Stimulated activated naive CD8-positive, alpha-beta T cell treated with anti-CD3 and anti-CD28 coated beads, Interleukin-15, amount 100 ng/mL, for 72 hours (primary cell): Measurements from ENCODE around the gene SRSF4.

ENCODE experiments used
- ATAC-seq: fragments of 150-1000 bp; cut with Tn5 transposase; 2 replicates; pipeline ENCODE4 v1.10.0; 2021; ENCODE audit warnings: mild to moderate bottlenecking, moderate library complexity
- DNase-seq, 2 donors: peaks; one replicate each; pipeline ENCODE4 v3.0.0; 2021 to 2022
- H3K27ac Mint-ChIP-seq, 2 donors: one replicate each; pipeline ENCODE4 v1.8.0; 2022; ENCODE audit warnings: mild to moderate bottlenecking in 2 of 2, mixed read lengths in 2 of 2, moderate library complexity in 2 of 2
- H3K27me3 Mint-ChIP-seq: one replicate; pipeline ENCODE4 v1.8.0; 2022; ENCODE audit warnings: mixed read lengths
- H3K4me1 Mint-ChIP-seq: one replicate; pipeline ENCODE4 v1.8.0; 2022; ENCODE audit warnings: mild to moderate bottlenecking, mixed read lengths
- H3K4me3 Mint-ChIP-seq, 2 donors: one replicate each; pipeline ENCODE4 v1.8.0; 2022; ENCODE audit warnings: mild to moderate bottlenecking in 2 of 2, mixed read lengths in 2 of 2, moderate library complexity in 1 of 2
- H3K9me3 Mint-ChIP-seq, 2 donors: one replicate each; pipeline ENCODE4 v1.8.0; 2022; ENCODE audit warnings: mixed read lengths in 2 of 2

Gene SRSF4

DNA sequence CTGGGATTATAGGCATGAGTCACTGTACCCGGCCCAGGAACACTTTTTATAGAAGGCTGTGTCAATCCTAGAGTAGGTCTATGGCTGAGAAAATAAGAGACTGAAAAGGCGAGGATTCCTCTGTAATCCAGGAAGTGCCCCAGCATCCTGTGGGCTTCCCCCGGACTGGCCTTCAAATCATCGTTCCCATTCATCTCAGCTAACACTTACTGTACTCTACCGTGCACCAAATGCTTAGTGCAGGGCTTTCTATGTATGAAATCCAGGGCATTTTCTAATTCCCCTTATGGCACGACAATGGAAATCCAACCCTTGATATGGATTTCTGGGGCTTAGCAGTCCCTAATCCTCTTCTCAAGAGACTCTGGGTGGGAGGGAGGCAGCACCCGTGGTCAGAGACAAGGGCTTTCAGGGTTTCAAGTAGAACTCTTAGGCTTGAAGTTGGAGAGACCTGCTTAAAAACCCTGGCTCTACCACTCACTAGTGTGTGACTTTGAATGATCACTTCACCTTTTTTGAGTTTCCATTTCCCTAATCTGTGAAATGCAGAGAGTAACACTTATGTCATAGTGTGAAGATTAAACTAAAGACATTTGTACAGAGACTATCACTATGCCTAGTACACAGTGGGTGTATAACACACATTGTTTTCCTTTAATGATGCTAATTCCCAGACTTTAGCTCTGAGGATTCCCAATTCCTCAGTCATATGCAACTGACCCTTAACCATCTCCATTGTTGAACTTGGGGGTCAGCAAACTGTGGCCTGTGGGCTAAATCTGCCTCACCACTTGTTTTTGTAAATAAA is 28.8 kb upstream of the SRSF4 start:
- Mint-ChIP-seq H3K27ac (no peak overlapping the region), H3K4me3 (no peak overlapping the region), H3K4me1 (no peaks in the 10 kb centered on the region), H3K27me3 (no peaks in the 10 kb centered on the region), H3K9me3 (no peaks in the 10 kb centered on the region)
- ATAC-seq (no peak), DNase-seq (no peak)

- Mint-ChIP-seq H3K4me3 (no peak overlapping the region), H3K4me1 (no peaks in the 10 kb centered on the region), H3K27me3 (no peaks in the 10 kb centered on the region), H3K27ac (peak overlapping the region; percentile 1 to 15), H3K9me3 (no peaks in the 10 kb centered on the region)
- DNase-seq: no peak
- no peak for ATAC-seq
Observed at GRCh38 chr1:29209173-29209572, 27.5 kb upstream of the SRSF4 start.

GRCh38 chr1:29208442-29208841 is 26.7 kb upstream of the SRSF4 start:
- DNase-seq (no peak), ATAC-seq (no peak)
- Mint-ChIP-seq H3K9me3 (no peaks in the 10 kb centered on the region), H3K27ac (peak overlapping the region; percentile 15 to 58), H3K27me3 (no peaks in the 10 kb centered on the region), H3K4me3 (no peak overlapping the region), H3K4me1 (no peaks in the 10 kb centered on the region)

GRCh38 chr1:29202584-29203340 is 21.1 kb upstream of the SRSF4 start:
- Mint-ChIP-seq H3K27ac (no peak overlapping the region), H3K9me3 (no peaks in the 10 kb centered on the region), H3K4me3 (no peak overlapping the region), H3K4me1 (peaks cover 18% of the 10 kb centered on the region), H3K27me3 (no peaks in the 10 kb centered on the region)
- DNase-seq (peak; percentile 85), ATAC-seq (peak; percentile 95)

GRCh38 chr1:29202053-29202452 is 20.4 kb upstream of the SRSF4 start:
- Mint-ChIP-seq H3K27ac (no peak overlapping the region), H3K4me1 (peaks cover 18% of the 10 kb centered on the region), H3K27me3 (no peaks in the 10 kb centered on the region), H3K4me3 (no peak overlapping the region), H3K9me3 (no peaks in the 10 kb centered on the region)
- ATAC-seq (no peak), DNase-seq (no peak)

GRCh38 chr1:29201595-29202051 is 19.9 kb upstream of the SRSF4 start:
- DNase-seq (no peak), ATAC-seq (no peak)
- Mint-ChIP-seq H3K9me3 (no peaks in the 10 kb centered on the region), H3K4me1 (peaks cover 18% of the 10 kb centered on the region), H3K27me3 (no peaks in the 10 kb centered on the region), H3K27ac (no peak overlapping the region), H3K4me3 (no peak overlapping the region)

DNA sequence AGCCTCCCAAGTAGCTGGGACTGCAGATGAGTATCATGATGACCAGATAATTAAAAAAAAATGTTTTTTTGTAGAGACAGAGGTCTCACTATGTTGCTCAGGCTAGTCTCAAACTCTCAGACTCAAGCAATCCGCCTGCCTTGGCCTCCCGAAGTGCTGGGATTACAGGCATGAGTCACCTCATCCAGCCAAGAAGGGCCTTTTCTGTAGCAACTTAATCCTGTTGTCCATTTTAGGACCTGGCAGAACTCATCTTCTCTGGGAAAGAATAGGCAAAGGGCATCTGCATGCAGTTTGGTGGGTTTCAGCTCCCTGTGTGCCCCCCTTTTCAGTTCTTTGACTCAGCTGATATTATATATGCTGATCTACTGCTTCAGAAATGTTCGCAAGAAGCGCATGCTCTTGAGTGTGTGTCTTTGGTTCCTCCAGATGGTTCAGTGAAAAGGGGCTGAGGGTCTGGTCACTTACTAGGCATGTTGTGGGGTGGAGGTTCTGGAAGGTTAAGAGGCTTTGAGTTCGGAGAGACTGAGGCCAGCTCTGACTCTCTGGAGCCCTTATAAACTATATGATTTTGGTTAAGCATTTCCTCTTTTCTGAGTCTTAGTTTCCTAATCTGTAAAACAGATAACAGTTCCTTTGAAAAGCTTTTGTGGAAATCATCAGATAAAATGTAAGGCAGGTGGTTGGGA is 19.4 kb upstream of the SRSF4 start:
- Mint-ChIP-seq H3K27me3 (no peaks in the 10 kb centered on the region), H3K27ac (no peak overlapping the region), H3K4me1 (peaks cover 18% of the 10 kb centered on the region), H3K9me3 (no peaks in the 10 kb centered on the region), H3K4me3 (no peak overlapping the region)
- DNase-seq (no peak), ATAC-seq (no peak)

DNA sequence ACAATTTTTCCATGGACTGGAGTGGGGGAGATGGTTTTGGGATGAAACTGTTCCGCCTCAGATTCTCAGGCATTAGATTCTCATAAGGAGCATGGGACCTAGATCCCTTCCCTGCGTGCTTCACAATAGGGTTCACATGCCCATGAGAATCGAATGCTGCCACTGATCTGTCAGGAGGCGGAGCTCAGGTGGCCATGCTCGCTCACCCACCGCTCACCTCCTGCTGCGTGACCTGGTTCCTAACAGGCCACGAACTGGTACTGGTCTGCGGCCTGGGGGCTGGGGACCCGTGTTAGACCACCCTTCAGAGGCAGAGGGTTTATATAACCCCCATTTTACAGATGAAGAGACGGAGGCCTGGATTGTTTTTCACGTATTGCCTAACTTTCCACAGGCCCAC is 16.3 kb upstream of the SRSF4 start:
- no peaks in the 10 kb centered on the region for H3K9me3 Mint-ChIP-seq
- peak overlapping the region in 1 of 2 donors; percentile 86 for H3K27ac Mint-ChIP-seq
- H3K4me1 Mint-ChIP-seq: peaks cover 17% of the 10 kb centered on the region
- H3K4me3 Mint-ChIP-seq: no peak overlapping the region
- DNase-seq: no peak
- no peak for ATAC-seq
- no peaks in the 10 kb centered on the region for H3K27me3 Mint-ChIP-seq

GRCh38 chr1:29197590-29197924 is 15.9 kb upstream of the SRSF4 start:
- peak; percentile 21 to 28 for DNase-seq
- Mint-ChIP-seq H3K27ac (no peak overlapping the region), H3K27me3 (no peaks in the 10 kb centered on the region), H3K4me1 (peaks cover 13% of the 10 kb centered on the region), H3K9me3 (no peaks in the 10 kb centered on the region), H3K4me3 (no peak overlapping the region)
- peak; percentile 94 for ATAC-seq

DNA sequence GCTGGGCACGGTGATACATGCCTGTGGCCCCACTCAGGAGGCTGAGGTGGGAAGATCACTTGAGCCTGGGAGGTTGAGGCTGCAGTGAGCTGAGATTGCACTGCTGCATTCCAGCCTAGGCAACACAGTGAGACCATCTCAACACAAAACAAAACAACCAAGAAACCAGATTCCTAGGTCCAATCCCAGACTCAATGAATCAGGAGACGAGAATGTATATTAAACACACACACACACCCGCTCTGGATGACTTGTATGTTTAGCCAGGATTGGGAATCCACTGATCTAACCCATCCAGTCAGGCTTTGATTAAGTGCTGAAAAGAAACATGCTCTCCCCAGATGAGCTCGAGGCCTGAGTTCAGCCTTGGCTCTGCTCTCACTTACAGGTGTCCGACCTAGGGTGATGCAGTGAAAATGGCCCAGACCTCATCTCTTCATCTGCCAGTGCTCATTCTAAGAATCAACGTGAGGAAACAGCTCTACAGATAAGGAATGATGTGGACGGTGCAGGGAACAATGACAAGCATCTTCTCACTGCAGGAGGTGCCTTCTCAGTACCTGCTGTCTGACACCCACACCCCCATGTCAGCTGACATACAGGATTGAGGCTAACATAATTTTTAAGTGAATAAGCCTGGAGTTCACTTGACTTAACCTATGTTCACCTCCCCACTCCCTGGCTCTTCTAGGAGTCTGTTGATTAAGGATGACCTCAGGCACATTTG is 15.3 kb upstream of the SRSF4 start:
- no peak overlapping the region for H3K27ac Mint-ChIP-seq
- DNase-seq (no peak), ATAC-seq (no peak)

GRCh38 chr1:29195881-29196291 is 14.2 kb upstream of the SRSF4 start:
- no peak overlapping the region for H3K27ac Mint-ChIP-seq
- no peak overlapping the region for H3K4me3 Mint-ChIP-seq
- DNase-seq: no peak
- no peaks in the 10 kb centered on the region for H3K4me1 Mint-ChIP-seq
- no peaks in the 10 kb centered on the region for H3K9me3 Mint-ChIP-seq
- ATAC-seq: no peak
- no peaks in the 10 kb centered on the region for H3K27me3 Mint-ChIP-seq

More for the DNA sequence above, 15.3 kb upstream of the SRSF4 start:
- Mint-ChIP-seq H3K27me3 (no peaks in the 10 kb centered on the region), H3K9me3 (no peaks in the 10 kb centered on the region), H3K4me3 (no peak overlapping the region), H3K4me1 (peaks cover 7% of the 10 kb centered on the region)

- H3K4me1 Mint-ChIP-seq: no peaks in the 10 kb centered on the region
- no peaks in the 10 kb centered on the region for H3K9me3 Mint-ChIP-seq
- DNase-seq: no peak
- H3K27ac Mint-ChIP-seq: peak overlapping the region in 1 of 2 donors; percentile 95
- H3K27me3 Mint-ChIP-seq: no peaks in the 10 kb centered on the region
- H3K4me3 Mint-ChIP-seq: no peak overlapping the region
- ATAC-seq: no peak
Observed at GRCh38 chr1:29193879-29194455, 12.3 kb upstream of the SRSF4 start.

DNA sequence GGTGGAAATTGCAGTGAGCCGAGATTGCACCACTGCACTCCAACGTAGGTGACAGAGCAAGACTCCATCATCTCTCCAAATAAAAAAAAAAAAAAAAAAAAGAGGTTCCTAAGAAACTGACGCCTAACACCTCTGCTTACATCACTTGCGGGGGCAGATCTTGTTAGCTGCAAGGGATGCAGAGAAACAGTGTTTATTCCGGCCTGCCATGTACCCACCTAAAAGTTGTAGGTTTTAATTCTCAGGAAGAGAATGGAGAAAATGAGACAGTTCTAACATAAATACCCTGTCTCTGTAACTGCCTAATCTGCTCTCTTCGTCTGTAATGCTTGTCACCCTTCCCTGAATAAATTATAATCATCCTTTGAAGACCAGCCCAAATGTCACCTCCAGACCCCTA is 9.0 kb upstream of the SRSF4 start:
- ATAC-seq: no peak
- Mint-ChIP-seq H3K4me1 (no peaks in the 10 kb centered on the region), H3K27me3 (no peaks in the 10 kb centered on the region), H3K4me3 (no peak overlapping the region), H3K9me3 (no peaks in the 10 kb centered on the region), H3K27ac (no peak overlapping the region)
- no peak for DNase-seq

DNA sequence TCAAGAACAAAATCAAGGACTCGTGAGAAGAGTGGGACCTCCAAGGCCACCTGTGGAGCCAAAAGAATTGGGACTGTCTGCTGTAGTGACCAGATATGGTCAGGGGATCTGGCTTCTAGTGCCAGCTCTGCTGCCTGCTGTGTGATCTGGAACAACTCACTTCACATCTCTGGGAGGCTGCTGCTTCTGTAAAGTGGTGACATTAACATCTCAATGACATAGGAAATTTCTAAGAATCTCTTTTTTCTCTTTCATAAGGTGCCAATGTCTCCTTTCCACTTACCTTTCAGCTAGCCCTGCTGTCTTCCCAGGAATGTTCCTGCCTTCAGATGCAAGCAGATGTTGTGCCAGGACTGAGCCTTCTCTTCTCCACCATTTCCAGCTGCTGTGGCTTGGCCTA is 5.0 kb upstream of the SRSF4 start:
- H3K27me3 Mint-ChIP-seq: no peaks in the 10 kb centered on the region
- H3K9me3 Mint-ChIP-seq: no peaks in the 10 kb centered on the region
- no peak for DNase-seq
- H3K27ac Mint-ChIP-seq: peak overlapping the region in 1 of 2 donors; percentile 24
- no peak overlapping the region for H3K4me3 Mint-ChIP-seq
- peaks cover 7% of the 10 kb centered on the region for H3K4me1 Mint-ChIP-seq
- ATAC-seq: no peak

- ATAC-seq: no peak
- no peaks in the 10 kb centered on the region for H3K27me3 Mint-ChIP-seq
- DNase-seq: no peak
- H3K9me3 Mint-ChIP-seq: no peaks in the 10 kb centered on the region
- H3K4me3 Mint-ChIP-seq: no peak overlapping the region
- H3K4me1 Mint-ChIP-seq: peaks cover 7% of the 10 kb centered on the region
- H3K27ac Mint-ChIP-seq: no peak overlapping the region
Observed at GRCh38 chr1:29186252-29186651, 4.6 kb upstream of the SRSF4 start.
